AG10803 (cell line): ENCODE results near the gene PRLH.

Source experiments
- DNase-seq: peaks from one replicate; pipeline ENCODE4 v3.0.0; 2010; ENCODE audit warnings: low read depth
- H3K4me3 ChIP-seq: 2 replicates; pipeline ENCODE4 v1.5.1; 2011; ENCODE audit warnings: mild to moderate bottlenecking, low read length, control low read depth
- TF ChIP-seq, protein P1 (sequence below): conservative IDR thresholded peaks from 2 replicates; pipeline ENCODE4 v1.5.1; 2011; ENCODE audit warnings: mild to moderate bottlenecking, low read length, control low read depth, inconsistent platforms

PRLH gene

GRCh38 chr2:237585590-237586221 lies 19.3 kb downstream of the PRLH start:
- H3K4me3 ChIP-seq = no peak overlapping the region
- no peak for DNase-seq
- TF ChIP-seq, protein P1, sequence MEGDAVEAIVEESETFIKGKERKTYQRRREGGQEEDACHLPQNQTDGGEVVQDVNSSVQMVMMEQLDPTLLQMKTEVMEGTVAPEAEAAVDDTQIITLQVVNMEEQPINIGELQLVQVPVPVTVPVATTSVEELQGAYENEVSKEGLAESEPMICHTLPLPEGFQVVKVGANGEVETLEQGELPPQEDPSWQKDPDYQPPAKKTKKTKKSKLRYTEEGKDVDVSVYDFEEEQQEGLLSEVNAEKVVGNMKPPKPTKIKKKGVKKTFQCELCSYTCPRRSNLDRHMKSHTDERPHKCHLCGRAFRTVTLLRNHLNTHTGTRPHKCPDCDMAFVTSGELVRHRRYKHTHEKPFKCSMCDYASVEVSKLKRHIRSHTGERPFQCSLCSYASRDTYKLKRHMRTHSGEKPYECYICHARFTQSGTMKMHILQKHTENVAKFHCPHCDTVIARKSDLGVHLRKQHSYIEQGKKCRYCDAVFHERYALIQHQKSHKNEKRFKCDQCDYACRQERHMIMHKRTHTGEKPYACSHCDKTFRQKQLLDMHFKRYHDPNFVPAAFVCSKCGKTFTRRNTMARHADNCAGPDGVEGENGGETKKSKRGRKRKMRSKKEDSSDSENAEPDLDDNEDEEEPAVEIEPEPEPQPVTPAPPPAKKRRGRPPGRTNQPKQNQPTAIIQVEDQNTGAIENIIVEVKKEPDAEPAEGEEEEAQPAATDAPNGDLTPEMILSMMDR = no peak

DNA sequence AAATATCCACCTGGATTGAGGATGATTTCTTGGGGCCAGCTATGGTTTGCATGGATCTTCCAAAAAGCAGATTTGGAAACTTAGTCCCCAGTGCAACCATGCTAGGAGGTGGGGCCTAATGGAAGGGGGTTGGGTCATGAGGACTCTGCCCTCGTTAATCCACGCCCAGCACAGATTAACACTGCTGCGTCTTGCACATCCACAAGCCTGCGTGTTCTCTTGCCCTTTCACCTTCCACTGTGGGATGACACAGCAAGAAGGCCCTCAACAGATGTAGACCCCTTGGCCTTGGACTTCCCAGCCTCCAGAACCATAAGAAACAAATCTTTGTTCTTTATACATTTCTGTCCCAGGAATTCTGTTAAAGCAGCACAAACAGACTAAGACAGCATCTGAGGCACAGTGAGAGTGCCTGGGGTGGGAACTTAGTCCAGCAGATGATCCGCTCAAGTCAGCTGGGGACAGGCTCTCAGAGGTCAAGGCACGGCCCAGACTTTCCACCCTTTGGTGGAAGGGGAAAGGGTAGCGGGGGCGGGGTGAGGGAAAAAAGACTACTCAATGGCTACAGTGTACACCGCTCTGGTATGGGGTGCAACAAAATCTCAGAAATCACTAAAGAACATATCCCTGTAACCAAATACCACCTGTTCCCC lies 21.8 kb downstream of the PRLH start:
- no peak for DNase-seq
- TF ChIP-seq, protein P1 = no peak
- H3K4me3 ChIP-seq = no peak overlapping the region

DNA sequence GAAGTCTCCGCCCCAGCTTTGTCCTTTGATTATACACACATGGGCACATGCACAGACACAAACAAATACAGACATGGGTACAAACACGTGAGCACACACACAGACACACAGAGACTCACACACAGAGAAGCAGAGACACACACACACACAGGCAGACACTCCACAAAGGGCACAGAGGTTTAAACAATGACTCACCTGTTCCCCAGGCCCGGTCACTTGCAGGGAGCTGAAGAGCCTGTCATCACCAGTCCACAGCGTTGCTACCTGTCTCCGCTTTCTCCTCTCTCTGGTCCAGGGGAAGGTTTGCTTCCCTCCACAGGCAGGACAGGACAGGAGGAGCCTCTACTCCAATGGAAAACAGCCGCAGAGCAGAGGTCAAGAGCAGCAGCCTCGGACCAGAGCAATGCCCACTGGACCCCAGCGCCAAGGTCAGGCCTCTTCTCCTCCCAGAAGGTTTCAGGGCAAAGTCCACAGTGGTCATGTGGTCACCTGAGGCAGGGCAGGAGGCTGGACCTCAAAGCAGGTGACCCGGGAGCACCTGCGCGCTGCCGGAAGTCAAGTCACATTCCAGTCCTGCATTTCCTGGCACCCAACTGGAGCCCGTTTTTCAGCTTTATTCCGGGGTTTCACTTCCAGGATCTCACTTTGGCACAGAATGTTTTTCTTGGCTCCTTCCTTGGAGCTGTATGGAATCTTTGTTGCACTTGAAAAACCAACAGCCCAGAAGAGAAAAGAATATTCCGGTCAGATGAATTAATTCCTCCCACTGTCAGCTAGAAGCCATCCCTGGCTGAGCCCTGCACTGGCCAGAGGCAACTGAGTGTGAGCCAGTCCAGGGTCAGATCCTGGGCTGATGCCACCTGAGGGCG lies 24.1 kb downstream of the PRLH start, which contains the start of gene RAB17:
Gene RAB17, minus strand, starts transcription at position 463 of the 869 bp plus-strand sequence. CDS start 4,580 bp downstream, outside the sequence.
- TF ChIP-seq, protein P1 = no peak
- H3K4me3 ChIP-seq = no peak within 1 kb of the TSS
- peak; percentile 31 for DNase-seq

GRCh38 chr2:237591141-237591881 lies 24.9 kb downstream of the PRLH start:
- DNase-seq = no peak
- H3K4me3 ChIP-seq = no peak overlapping the region
- TF ChIP-seq, protein P1 = no peak

DNA sequence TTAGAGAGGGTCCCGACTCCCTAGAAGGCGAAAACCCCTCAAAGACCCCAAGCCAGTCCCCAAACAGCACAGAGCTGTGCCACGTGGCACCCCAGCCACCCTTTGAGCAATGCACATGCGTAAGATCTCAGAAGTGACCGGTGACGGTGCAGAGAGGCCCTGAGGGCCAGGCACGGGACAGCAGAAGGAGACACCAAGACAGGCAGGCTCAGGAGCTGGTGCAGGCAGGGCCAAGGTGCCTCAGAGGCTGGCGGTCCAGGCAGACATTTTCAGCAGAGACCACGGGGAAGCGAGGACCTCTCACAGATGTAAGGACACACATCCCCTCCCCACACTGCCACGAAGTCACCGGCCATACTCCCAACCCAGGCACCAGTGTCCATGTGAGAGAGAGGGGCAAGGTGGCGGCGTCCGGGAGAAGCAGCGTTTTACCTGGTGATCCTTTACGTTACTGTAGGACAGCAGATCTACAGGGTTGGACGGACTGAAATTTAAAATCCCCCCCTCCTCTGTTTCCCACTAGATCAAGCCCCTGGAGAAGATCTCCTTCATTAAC lies 26.1 kb downstream of the PRLH start:
- TF ChIP-seq, protein P1 = no peak
- no peak for DNase-seq
- no peak overlapping the region for H3K4me3 ChIP-seq

DNA sequence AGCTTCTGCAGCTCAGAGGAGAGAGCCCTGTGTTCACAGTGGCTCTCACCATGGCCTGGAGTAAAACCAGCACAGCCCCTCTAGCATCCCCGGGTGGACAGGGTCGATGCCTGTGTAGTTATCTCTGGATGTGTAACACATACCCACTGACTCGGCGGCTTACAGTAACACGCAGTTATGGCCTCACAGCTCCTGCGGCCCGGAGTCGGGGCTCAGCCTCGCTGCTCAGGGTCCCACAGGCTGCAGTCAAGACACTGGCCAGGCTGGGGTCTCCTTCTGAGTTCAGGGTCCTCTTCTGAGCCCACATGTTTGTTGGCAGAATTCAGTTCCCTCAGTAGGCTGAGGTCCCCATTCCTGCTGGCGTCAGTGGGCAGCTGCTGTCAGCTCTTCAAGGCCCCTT lies 26.7 kb downstream of the PRLH start:
- H3K4me3 ChIP-seq = no peak overlapping the region
- TF ChIP-seq, protein P1 = no peak
- no peak for DNase-seq
